ENCODE measurements around the gene ZNF837. TPM values are rescaled to one million over a fixed set of nuclear protein-coding genes. Genes with fewer than 3 reads are reported as not detected.

Gene ZNF837
- total and polyA plus RNA-seq, 2 donors (not counting 1 experiment from before 2014, with no cell fraction given) = 4.2 to 4.9 TPM

DNA sequence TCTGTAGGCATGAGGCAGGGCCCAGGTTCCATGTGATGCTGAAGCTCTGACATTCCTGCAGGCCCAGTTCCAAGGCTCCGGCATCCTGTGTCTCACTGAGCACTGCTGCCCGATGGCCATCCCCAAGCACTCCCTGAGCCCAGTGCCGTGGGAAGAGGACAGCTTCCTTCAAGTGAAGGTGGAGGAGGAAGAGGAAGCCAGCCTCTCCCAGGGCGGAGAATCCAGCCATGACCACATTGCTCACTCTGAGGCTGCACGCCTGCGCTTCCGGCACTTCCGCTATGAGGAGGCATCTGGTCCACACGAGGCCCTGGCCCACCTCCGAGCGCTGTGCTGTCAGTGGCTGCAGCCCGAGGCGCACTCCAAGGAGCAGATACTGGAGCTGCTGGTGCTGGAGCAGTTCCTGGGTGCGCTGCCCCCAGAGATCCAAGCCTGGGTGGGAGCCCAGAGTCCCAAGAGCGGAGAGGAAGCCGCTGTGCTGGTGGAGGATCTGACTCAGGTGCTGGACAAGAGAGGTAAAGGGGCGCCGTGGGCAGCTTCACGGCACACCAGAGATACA lies 46.1 kb downstream of the ZNF837 start:
- Mint-ChIP-seq H3K4me3 (no peak overlapping the region), H3K4me1 (no peaks in the 10 kb centered on the region), H3K27ac (no peak overlapping the region), H3K9me3 (ENCODE audit: insufficient read depth) (no peaks in the 10 kb centered on the region), H3K27me3 (no peaks in the 10 kb centered on the region)
- Histone ChIP-seq H3K4me1 (ENCODE audit: control insufficient read depth in 2 of 2, insufficient read depth in 2 of 2, low read length in 2 of 2) (no peaks in the 10 kb centered on the region), H4K20me1 (ENCODE audit: control insufficient read depth, insufficient read depth, low read length, poor library complexity, severe bottlenecking) (no peaks in the 10 kb centered on the region), H3K36me3 (replicated peaks in 1 of 2; ENCODE audit: control extremely low read depth in 1 of 2, control insufficient read depth in 1 of 2, extremely low read depth in 1 of 2, insufficient read depth in 2 of 2, low read length in 1 of 2) (peaks cover 2 to 32% of the 10 kb centered on the region in 2 experiments), H3K4me3 (ENCODE audit: control extremely low read depth in 1 of 5, extremely low read depth in 1 of 5, insufficient read depth in 1 of 5, low read depth in 2 of 5, low read length in 4 of 5) (no peak overlapping the region), H3K4me2 (replicated peaks; ENCODE audit: low read depth, low read length, poor library complexity, severe bottlenecking) (no peak overlapping the region), H3K27ac (ENCODE audit: low read length in 2 of 2) (no peak overlapping the region), H3K27me3 (replicated peaks in 1 of 4; ENCODE audit: control extremely low read depth in 1 of 4, control insufficient read depth in 3 of 4, insufficient read depth in 4 of 4, low read length in 3 of 4) (no peaks in the 10 kb centered on the region), H2AFZ (ENCODE audit: insufficient read depth, low read depth, low read length, poor library complexity, severe bottlenecking) (no peak overlapping the region), H3K9me3 (ENCODE audit: control extremely low read depth in 1 of 3, control insufficient read depth in 2 of 3, insufficient read depth in 1 of 3, low read length in 2 of 3) (peaks cover 0 to 9% (median 0%) of the 10 kb centered on the region in 3 donors), H3K79me2 (ENCODE audit: control insufficient read depth, insufficient read depth, low read length) (peaks cover 14% of the 10 kb centered on the region), H3K9ac (ENCODE audit: low read length) (no peak overlapping the region)
- TF ChIP-seq EZH2 (IDR thresholded peaks at IDR 0.05; ENCODE audit: borderline replicate concordance, insufficient read depth, low read depth, low read length, poor library complexity, severe bottlenecking) = no peak
- TF ChIP-seq, protein P1, sequence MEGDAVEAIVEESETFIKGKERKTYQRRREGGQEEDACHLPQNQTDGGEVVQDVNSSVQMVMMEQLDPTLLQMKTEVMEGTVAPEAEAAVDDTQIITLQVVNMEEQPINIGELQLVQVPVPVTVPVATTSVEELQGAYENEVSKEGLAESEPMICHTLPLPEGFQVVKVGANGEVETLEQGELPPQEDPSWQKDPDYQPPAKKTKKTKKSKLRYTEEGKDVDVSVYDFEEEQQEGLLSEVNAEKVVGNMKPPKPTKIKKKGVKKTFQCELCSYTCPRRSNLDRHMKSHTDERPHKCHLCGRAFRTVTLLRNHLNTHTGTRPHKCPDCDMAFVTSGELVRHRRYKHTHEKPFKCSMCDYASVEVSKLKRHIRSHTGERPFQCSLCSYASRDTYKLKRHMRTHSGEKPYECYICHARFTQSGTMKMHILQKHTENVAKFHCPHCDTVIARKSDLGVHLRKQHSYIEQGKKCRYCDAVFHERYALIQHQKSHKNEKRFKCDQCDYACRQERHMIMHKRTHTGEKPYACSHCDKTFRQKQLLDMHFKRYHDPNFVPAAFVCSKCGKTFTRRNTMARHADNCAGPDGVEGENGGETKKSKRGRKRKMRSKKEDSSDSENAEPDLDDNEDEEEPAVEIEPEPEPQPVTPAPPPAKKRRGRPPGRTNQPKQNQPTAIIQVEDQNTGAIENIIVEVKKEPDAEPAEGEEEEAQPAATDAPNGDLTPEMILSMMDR (IDR thresholded peaks at IDR 0.05) = no peak
- 94% methylated on average over 18 of the region's 19 CpGs for WGBS (ENCODE audit: insufficient coverage)
- CTCF ChIA-PET = interaction anchor here (0.9 kb wide), 1 partner anchor 8 kb away, joined by 3 read pairs; no protein-coding TSS in a partner anchor
- intact Hi-C loops (cut with micrococcal nuclease) = no loop called here
- no peak for ATAC-seq (ENCODE audit: low read depth)
- POLR2A ChIA-PET = interaction anchor here (0.6 kb wide), 1 partner anchor 130 kb away, joined by 3 read pairs; no protein-coding TSS in a partner anchor
- no peak for DNase-seq

DNA sequence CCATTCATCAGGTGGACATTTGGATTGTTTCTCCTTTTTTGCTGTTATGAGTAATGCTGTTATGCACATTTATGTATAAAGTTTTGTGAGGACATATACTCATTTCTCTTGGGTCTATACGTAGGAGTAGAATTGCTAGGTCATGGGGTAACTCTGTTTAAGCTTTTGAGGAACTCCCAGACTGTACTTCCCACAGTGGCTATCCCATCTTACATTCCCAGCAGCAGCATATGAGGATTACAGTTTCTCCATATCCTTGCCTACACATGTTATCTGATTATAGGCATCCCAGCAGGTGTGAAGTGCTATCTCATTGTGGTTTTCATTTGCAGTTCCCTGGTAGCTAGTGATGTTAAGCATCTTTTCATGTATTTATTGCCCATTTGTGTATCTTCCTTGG lies 48.1 kb downstream of the ZNF837 start:
- H3K4me3 Mint-ChIP-seq = no peak overlapping the region
- Histone ChIP-seq H2AFZ (ENCODE audit: insufficient read depth, low read depth, low read length, poor library complexity, severe bottlenecking) (no peak overlapping the region), H3K4me3 (ENCODE audit: control extremely low read depth in 1 of 5, extremely low read depth in 1 of 5, insufficient read depth in 1 of 5, low read depth in 2 of 5, low read length in 4 of 5) (no peak overlapping the region), H3K4me1 (ENCODE audit: control insufficient read depth in 2 of 2, insufficient read depth in 2 of 2, low read length in 2 of 2) (peaks cover 4% of the 10 kb centered on the region in 2 donors), H3K4me2 (replicated peaks; ENCODE audit: low read depth, low read length, poor library complexity, severe bottlenecking) (no peak overlapping the region), H3K36me3 (replicated peaks in 1 of 2; ENCODE audit: control extremely low read depth in 1 of 2, control insufficient read depth in 1 of 2, extremely low read depth in 1 of 2, insufficient read depth in 2 of 2, low read length in 1 of 2) (peaks cover 2 to 19% of the 10 kb centered on the region in 2 experiments), H4K20me1 (ENCODE audit: control insufficient read depth, insufficient read depth, low read length, poor library complexity, severe bottlenecking) (no peaks in the 10 kb centered on the region), H3K9ac (ENCODE audit: low read length) (no peak overlapping the region), H3K27ac (ENCODE audit: low read length in 2 of 2) (no peak overlapping the region), H3K27me3 (replicated peaks in 1 of 4; ENCODE audit: control extremely low read depth in 1 of 4, control insufficient read depth in 3 of 4, insufficient read depth in 4 of 4, low read length in 3 of 4) (no peaks in the 10 kb centered on the region), H3K9me3 (ENCODE audit: control extremely low read depth in 1 of 3, control insufficient read depth in 2 of 3, insufficient read depth in 1 of 3, low read length in 2 of 3) (peaks cover 0 to 3% (median 0%) of the 10 kb centered on the region in 3 donors), H3K79me2 (ENCODE audit: control insufficient read depth, insufficient read depth, low read length) (peaks cover 30% of the 10 kb centered on the region)
- no peaks in the 10 kb centered on the region for H3K4me1 Mint-ChIP-seq
- ChIA-PET CTCF (no interaction called here), POLR2A (no interaction called here)
- ATAC-seq (ENCODE audit: low read depth) (no peak), DNase-seq (no peak)
- no peak overlapping the region for H3K27ac Mint-ChIP-seq
- TF ChIP-seq, protein P1 (IDR thresholded peaks at IDR 0.05) = no peak
- no peak for TF ChIP-seq EZH2 (IDR thresholded peaks at IDR 0.05; ENCODE audit: borderline replicate concordance, insufficient read depth, low read depth, low read length, poor library complexity, severe bottlenecking)
- H3K27me3 Mint-ChIP-seq = no peaks in the 10 kb centered on the region
- intact Hi-C loops (cut with micrococcal nuclease) = no loop called here
- no peaks in the 10 kb centered on the region for H3K9me3 Mint-ChIP-seq (ENCODE audit: insufficient read depth)
- WGBS (ENCODE audit: insufficient coverage) = no CpG with 5 or more reads among the region's 1 CpG
